Effector memory CD4-positive, alpha-beta T cell (primary cell): ENCODE measurements around the gene WDR86.

Experiments used
- DNase-seq, 3 donors: peaks; one replicate each; pipeline ENCODE4 v3.0.0-alpha.2; 2020
- H3K27ac ChIP-seq: 2 replicates; pipeline ENCODE4 v1.7.0; 2013; ENCODE audit warnings: mild to moderate bottlenecking, low read length, moderate library complexity; ENCODE audit not compliant: insufficient read depth, poor library complexity, severe bottlenecking
- H3K27me3 ChIP-seq: replicated peaks from 2 replicates; pipeline ENCODE4 v1.7.0; 2013; ENCODE audit warnings: mild to moderate bottlenecking, low read length; ENCODE audit not compliant: insufficient read depth, control insufficient read depth, poor library complexity, severe bottlenecking
- H3K36me3 ChIP-seq: 2 replicates; pipeline ENCODE4 v1.7.0; 2013; ENCODE audit warnings: mild to moderate bottlenecking, low read length, moderate library complexity; ENCODE audit not compliant: control insufficient read depth, insufficient read depth
- H3K4me1 ChIP-seq: 2 replicates; pipeline ENCODE4 v1.7.0; 2013; ENCODE audit warnings: low read length, mild to moderate bottlenecking; ENCODE audit not compliant: control insufficient read depth, insufficient read depth, poor library complexity, severe bottlenecking
- H3K4me3 ChIP-seq: 2 replicates; pipeline ENCODE4 v1.7.0; 2013; ENCODE audit warnings: low read length, low read depth, mild to moderate bottlenecking; ENCODE audit not compliant: insufficient read depth, poor library complexity, severe bottlenecking
- H3K9me3 ChIP-seq: 2 replicates; pipeline ENCODE4 v1.7.0; 2013; ENCODE audit warnings: mild to moderate bottlenecking, low read length, moderate library complexity; ENCODE audit not compliant: control insufficient read depth

WDR86 gene

GRCh38 chr7:151385626-151386300, 24.1 kb downstream of the WDR86 start:
- H3K4me3 ChIP-seq: no peak overlapping the region
- DNase-seq: no peak
- H3K27me3 ChIP-seq: no peaks in the 10 kb centered on the region
- H3K4me1 ChIP-seq: peaks cover 19% of the 10 kb centered on the region
- H3K27ac ChIP-seq: no peak overlapping the region
- H3K9me3 ChIP-seq: no peaks in the 10 kb centered on the region
- no peaks in the 10 kb centered on the region for H3K36me3 ChIP-seq

GRCh38 chr7:151384776-151385625, 24.8 kb downstream of the WDR86 start:
- DNase-seq: no peak
- H3K27me3 ChIP-seq: no peaks in the 10 kb centered on the region
- peaks cover 21% of the 10 kb centered on the region for H3K4me1 ChIP-seq
- no peak overlapping the region for H3K4me3 ChIP-seq
- no peaks in the 10 kb centered on the region for H3K36me3 ChIP-seq
- no peak overlapping the region for H3K27ac ChIP-seq
- H3K9me3 ChIP-seq: no peaks in the 10 kb centered on the region

- Histone ChIP-seq H3K4me3 (no peak overlapping the region), H3K27me3 (no peaks in the 10 kb centered on the region), H3K36me3 (no peaks in the 10 kb centered on the region), H3K9me3 (no peaks in the 10 kb centered on the region), H3K4me1 (peaks cover 21% of the 10 kb centered on the region), H3K27ac (no peak overlapping the region)
- DNase-seq: no peak
These were observed 25.5 kb downstream of the WDR86 start for GRCh38 chr7:151384352-151384697.

GRCh38 chr7:151383638-151384351, 26.0 kb downstream of the WDR86 start:
- Histone ChIP-seq H3K36me3 (peaks cover 2% of the 10 kb centered on the region), H3K4me1 (peaks cover 21% of the 10 kb centered on the region), H3K27ac (no peak overlapping the region), H3K9me3 (no peaks in the 10 kb centered on the region), H3K27me3 (no peaks in the 10 kb centered on the region), H3K4me3 (no peak overlapping the region)
- no peak for DNase-seq

GRCh38 chr7:151382079-151382885, 27.6 kb downstream of the WDR86 start:
- peak overlapping the region; percentile 41 for H3K4me3 ChIP-seq
- H3K27ac ChIP-seq: peak overlapping the region; percentile 67
- H3K36me3 ChIP-seq: peaks cover 12% of the 10 kb centered on the region

GRCh38 chr7:151381348-151382078, 28.3 kb downstream of the WDR86 start:
- peak; percentile 67 to 77 (median 69) for DNase-seq
- peak overlapping the region; percentile 41 for H3K4me3 ChIP-seq

More at GRCh38 chr7:151382079-151382885, 27.6 kb downstream of the WDR86 start:
- H3K27me3 ChIP-seq: no peaks in the 10 kb centered on the region
- peak; percentile 57 to 64 (median 63) for DNase-seq
- H3K4me1 ChIP-seq: peaks cover 21% of the 10 kb centered on the region
- no peaks in the 10 kb centered on the region for H3K9me3 ChIP-seq

GRCh38 chr7:151381098-151381347, 28.8 kb downstream of the WDR86 start:
- DNase-seq: no peak
- Histone ChIP-seq H3K27ac (peak overlapping the region; percentile 64), H3K4me1 (peaks cover 21% of the 10 kb centered on the region), H3K4me3 (peak overlapping the region; percentile 41), H3K9me3 (no peaks in the 10 kb centered on the region), H3K27me3 (no peaks in the 10 kb centered on the region), H3K36me3 (peaks cover 25% of the 10 kb centered on the region)

More at GRCh38 chr7:151381348-151382078, 28.3 kb downstream of the WDR86 start:
- H3K27me3 ChIP-seq: no peaks in the 10 kb centered on the region
- H3K9me3 ChIP-seq: no peaks in the 10 kb centered on the region
- peak overlapping the region; percentile 67 for H3K27ac ChIP-seq
- peaks cover 21% of the 10 kb centered on the region for H3K4me1 ChIP-seq
- H3K36me3 ChIP-seq: peaks cover 20% of the 10 kb centered on the region

- peak overlapping the region; percentile 64 for H3K27ac ChIP-seq
- peaks cover 30% of the 10 kb centered on the region for H3K36me3 ChIP-seq
- no peak overlapping the region for H3K4me3 ChIP-seq
- no peak for DNase-seq
- peaks cover 21% of the 10 kb centered on the region for H3K4me1 ChIP-seq
- no peaks in the 10 kb centered on the region for H3K9me3 ChIP-seq
- no peaks in the 10 kb centered on the region for H3K27me3 ChIP-seq
These were observed 29.4 kb downstream of the WDR86 start for GRCh38 chr7:151380199-151381097.
